PC-9 (cell line): ENCODE data around the gene CCBE1. TPM values are rescaled to one million over a fixed set of nuclear protein-coding genes. Genes with fewer than 3 reads are reported as not detected.

Source experiments
- BruUV-seq: library from RNA; stranded (reverse); fragments of 400-500 nt; replicated peaks from 2 replicates; lab custom pipeline; 2021; lab: Mats Ljungman, UMichigan
- CTCF ChIA-PET: fragments of 300-600 bp; sonication (Branson Sonifier 250); formaldehyde crosslinking; loops from one replicate; lab custom pipeline; 2022; ENCODE audit warnings: antibody characterized with exemption; lab: Charles Lee
- POLR2A ChIA-PET: fragments of 300-600 bp; sonication (Branson Sonifier 250); formaldehyde crosslinking; loops from one replicate; lab custom pipeline; 2022; ENCODE audit warnings: antibody characterized with exemption; ENCODE audit not compliant: unreplicated experiment; lab: Charles Lee
- DNase-seq, 2 experiments: peaks; one replicate each; pipeline versions ENCODE4 v3.0.0 to v3.0.0-alpha.2; 2015 to 2022; ENCODE audit warnings: mixed read lengths in 1 of 2
- H2AFZ ChIP-seq: fragments of 200-600 bp; sonication (generic); 2 replicates; pipeline ENCODE4 v1.8.1; 2017; ENCODE audit warnings: antibody characterized with exemption
- H3F3A ChIP-seq: fragments of 200-600 bp; sonication (generic); 2 replicates; pipeline ENCODE4 v1.8.1; 2017; ENCODE audit warnings: antibody characterized with exemption, mild to moderate bottlenecking, low read depth; ENCODE audit not compliant: insufficient read depth
- H3K27ac ChIP-seq: fragments of 200-600 bp; sonication (generic); 2 replicates; pipeline ENCODE4 v1.6.1; 2016; ENCODE audit warnings: mixed run types
- H3K27me3 ChIP-seq: fragments of 200-600 bp; sonication (generic); 2 replicates; pipeline ENCODE4 v1.6.1; 2016; ENCODE audit warnings: low read depth, mixed run types; ENCODE audit not compliant: insufficient read depth
- H3K36me3 ChIP-seq: fragments of 200-600 bp; sonication (generic); 2 replicates; pipeline ENCODE4 v1.6.1; 2016; ENCODE audit warnings: low read depth, mixed run types
- H3K4me1 ChIP-seq: fragments of 200-600 bp; sonication (generic); replicated peaks from 2 replicates; pipeline ENCODE4 v1.6.1; 2016; ENCODE audit warnings: mixed run types; ENCODE audit not compliant: insufficient read depth
- H3K4me2 ChIP-seq: fragments of 200-600 bp; sonication (generic); 2 replicates; pipeline ENCODE4 v1.6.1; 2017; ENCODE audit warnings: mixed run types
- H3K4me3 ChIP-seq: fragments of 200-600 bp; sonication (generic); 2 replicates; pipeline ENCODE4 v1.6.1; 2016; ENCODE audit warnings: mixed run types
- H3K79me2 ChIP-seq: fragments of 200-600 bp; sonication (generic); 2 replicates; pipeline ENCODE4 v1.6.1; 2017; ENCODE audit warnings: low read depth, mixed run types
- H3K9me2 ChIP-seq: fragments of 200-600 bp; sonication (generic); 2 replicates; pipeline ENCODE4 v1.8.1; 2017; ENCODE audit warnings: mild to moderate bottlenecking; ENCODE audit not compliant: insufficient read depth
- H3K9me3 ChIP-seq: fragments of 200-600 bp; sonication (generic); 2 replicates; pipeline ENCODE4 v1.8.1; 2016; ENCODE audit warnings: low read depth; ENCODE audit not compliant: insufficient read depth
- H4K20me1 ChIP-seq: fragments of 200-600 bp; sonication (generic); 2 replicates; pipeline ENCODE4 v1.8.1; 2017; ENCODE audit not compliant: insufficient read depth
- CTCF ChIP-seq: fragments of 200-600 bp; sonication (generic); conservative IDR thresholded peaks from 2 replicates; pipeline ENCODE4 v1.6.1; 2017; ENCODE audit warnings: mixed run types, antibody characterized with exemption, mild to moderate bottlenecking, moderate library complexity
- EZH2 ChIP-seq: fragments of 200-600 bp; sonication (generic); IDR thresholded peaks from 2 replicates; pipeline ENCODE4 v1.8.0; 2017; ENCODE audit warnings: antibody characterized with exemption, low read depth
- intact Hi-C: fragments of 100-400 bp; cut with micrococcal nuclease; formaldehyde crosslinking; loops from one replicate; pipeline ENCODE4 v1.10.0; 2022; ENCODE audit not compliant: unreplicated experiment
- total RNA-seq: library from RNA; stranded (reverse); gene quantifications from 2 replicates; pipeline ENCODE4 v1.2.3, GENCODE V29; 2021

CCBE1 gene
- total RNA-seq, 1 experiment from 2014 or later = 5.8 TPM

GRCh38 chr18:59656373-59656887 lies 40.8 kb downstream of the CCBE1 start:
- Histone ChIP-seq H2AFZ (no peak overlapping the region), H3K9me3 (no peaks in the 10 kb centered on the region), H4K20me1 (no peaks in the 10 kb centered on the region), H3K79me2 (no peaks in the 10 kb centered on the region), H3K27ac (no peak overlapping the region), H3K4me2 (no peak overlapping the region), H3F3A (peaks cover 12% of the 10 kb centered on the region; the same call in 1 of the 2 replicates), H3K4me1 (peaks cover 25% of the 10 kb centered on the region), H3K36me3 (no peaks in the 10 kb centered on the region), H3K27me3 (no peaks in the 10 kb centered on the region), H3K4me3 (no peak overlapping the region), H3K9me2 (no peaks in the 10 kb centered on the region)
- no peak for DNase-seq
- no TSS peak for BruUV-seq
- POLR2A ChIA-PET = no interaction called here
- CTCF ChIA-PET = no interaction called here
- intact Hi-C loops = no loop called here
- TF ChIP-seq CTCF = no peak
- TF ChIP-seq EZH2 = no peak

- no peaks in the 10 kb centered on the region for H3K79me2 ChIP-seq
- no peaks in the 10 kb centered on the region for H3K9me2 ChIP-seq
- H3F3A ChIP-seq = peaks cover 7% of the 10 kb centered on the region; the same call in 1 of the 2 replicates
- intact Hi-C loops = no loop called here
- peaks cover 18% of the 10 kb centered on the region for H3K4me1 ChIP-seq
- no TSS peak for BruUV-seq
- H4K20me1 ChIP-seq = no peaks in the 10 kb centered on the region
- no peak for DNase-seq
- ChIA-PET CTCF (no interaction called here), POLR2A (no interaction called here)
- no peak overlapping the region for H3K4me2 ChIP-seq
- no peaks in the 10 kb centered on the region for H3K9me3 ChIP-seq
- no peaks in the 10 kb centered on the region for H3K27me3 ChIP-seq
- H3K4me3 ChIP-seq = no peak overlapping the region
- no peak overlapping the region for H3K27ac ChIP-seq
- H2AFZ ChIP-seq = no peak overlapping the region
- H3K36me3 ChIP-seq = no peaks in the 10 kb centered on the region
- TF ChIP-seq CTCF (no peak), EZH2 (no peak)
Measured at GRCh38 chr18:59655676-59656075, 41.5 kb downstream of the CCBE1 start.

GRCh38 chr18:59651071-59651470 lies 46.2 kb downstream of the CCBE1 start:
- Histone ChIP-seq H3K27ac (no peak overlapping the region), H3K27me3 (no peaks in the 10 kb centered on the region), H4K20me1 (no peaks in the 10 kb centered on the region), H2AFZ (no peak overlapping the region), H3K9me3 (no peaks in the 10 kb centered on the region), H3K9me2 (no peaks in the 10 kb centered on the region), H3K4me3 (no peak overlapping the region), H3K4me2 (no peak overlapping the region), H3F3A (no peaks in the 10 kb centered on the region), H3K4me1 (no peaks in the 10 kb centered on the region), H3K79me2 (no peaks in the 10 kb centered on the region), H3K36me3 (no peaks in the 10 kb centered on the region)
- BruUV-seq = no TSS peak
- TF ChIP-seq CTCF (no peak), EZH2 (no peak)
- CTCF ChIA-PET = interaction anchor here (0.5 kb wide), 1 partner anchor 131 kb away, joined by 21 read pairs; no protein-coding TSS in a partner anchor
- no peak for DNase-seq
- intact Hi-C loops = no loop called here
- POLR2A ChIA-PET = no interaction called here
